ENCODE results near the gene ANAPC2.

The ANAPC2 gene

GRCh38 chr9:137127301-137128157 lies 60.8 kb downstream of the ANAPC2 start:
- DNase-seq (ENCODE audit: low read depth, low spot score): no peak

- no peak for DNase-seq (ENCODE audit: low read depth, low spot score)
These were observed 61.6 kb downstream of the ANAPC2 start for GRCh38 chr9:137126786-137127185.

Measured in brain pericyte (primary cell).